Measurements from ENCODE around the gene GRK3.
"Not testable (repeated sequence)": the region's sequence is repeated elsewhere in the genome, so short reads cannot be mapped to it uniquely, and the experiment has no call there.

- not testable (repeated sequence) for TF ChIP-seq CTCF (conservative IDR thresholded peaks at IDR 0.05; ENCODE audit: low read depth, low read length); MAZ (IDR thresholded peaks at IDR 0.05; ENCODE audit: borderline replicate concordance, low read depth, low read length); POLR2A (IDR thresholded peaks at IDR 0.05; ENCODE audit: low read depth, low read length); CEBPB (IDR thresholded peaks at IDR 0.05; ENCODE audit: low read depth, low read length); RFX5 (IDR thresholded peaks at IDR 0.05; ENCODE audit: low read depth, low read length); USF2 (IDR thresholded peaks at IDR 0.05; ENCODE audit: low read depth, low read length); CHD1 (IDR thresholded peaks at IDR 0.05; ENCODE audit: low read depth, low read length); BHLHE40 (IDR thresholded peaks at IDR 0.05; ENCODE audit: low read depth, low read length); SMC3 (IDR thresholded peaks at IDR 0.05; ENCODE audit: low read depth, low read length); RAD21 (IDR thresholded peaks at IDR 0.05; ENCODE audit: low read length); NFE2L2 (IDR thresholded peaks at IDR 0.05; ENCODE audit: low read depth, low read length); RCOR1 (IDR thresholded peaks at IDR 0.05; ENCODE audit: insufficient replicate concordance, low read length)
Observed at GRCh38 chr22:25581452-25581851, 17.0 kb downstream of the GRK3 start.

Data from IMR-90 (cell line).